Ishikawa (cell line): Measurements from ENCODE around the gene POLR3C.

Experiments used
- CREB1 ChIP-seq: IDR thresholded peaks from 2 replicates; pipeline ENCODE4 v1.6.1; 2012; ENCODE audit warnings: low read depth
- EP300 ChIP-seq: IDR thresholded peaks from 2 replicates; pipeline ENCODE4 v1.6.1; 2012; ENCODE audit warnings: borderline replicate concordance
- NFIC ChIP-seq: IDR thresholded peaks from 2 replicates; pipeline ENCODE4 v1.6.1; 2012
- TAF1 ChIP-seq: IDR thresholded peaks from 2 replicates; pipeline ENCODE4 v1.6.1; 2012; ENCODE audit warnings: low read depth, mild to moderate bottlenecking
- TCF12 ChIP-seq: IDR thresholded peaks from 2 replicates; pipeline ENCODE4 v1.6.1; 2012; ENCODE audit warnings: low read depth
- USF1 ChIP-seq: IDR thresholded peaks from 2 replicates; pipeline ENCODE4 v1.6.1; 2012
- ZBTB7A ChIP-seq: IDR thresholded peaks from 2 replicates; pipeline ENCODE4 v1.6.1; 2012; ENCODE audit warnings: low read depth

DNA sequence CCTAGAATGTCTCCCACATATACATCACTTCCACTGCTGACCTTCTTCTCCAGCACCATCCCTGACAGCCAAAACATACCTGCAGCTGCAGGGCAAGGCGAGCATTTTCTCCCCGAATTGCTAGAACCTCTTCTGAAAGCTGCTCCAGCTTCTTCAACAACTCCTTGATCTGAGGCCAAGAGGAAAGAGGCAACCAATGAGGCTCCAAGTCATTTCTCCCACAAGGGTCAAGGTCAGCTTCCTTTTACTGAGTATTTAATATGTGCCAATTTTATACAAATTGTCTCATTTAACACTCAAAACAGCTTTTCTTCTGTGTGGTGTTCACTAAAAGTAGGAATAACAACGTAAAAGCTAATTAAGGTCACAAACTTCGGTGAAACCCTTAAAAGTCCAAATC is 44.2 kb downstream of the POLR3C start:
- TF ChIP-seq NFIC (no peak), CREB1 (no peak), USF1 (no peak), EP300 (no peak), ZBTB7A (no peak), TAF1 (no peak), TCF12 (no peak)
